CD4-positive, alpha-beta T cell (primary cell): ENCODE data around the gene SLC23A2. TPM values are rescaled to one million over a fixed set of nuclear protein-coding genes. Genes with fewer than 3 reads are reported as not detected.
"Not testable (repeated sequence)": the region's sequence is repeated elsewhere in the genome, so short reads cannot be mapped to it uniquely, and the experiment has no call there.

Source experiments
- ATAC-seq: fragments of 200-7000 bp; cut with Tn5 transposase; one replicate; pipeline ENCODE4 v1.10.0; 2022; ENCODE audit warnings: mild to moderate bottlenecking; ENCODE audit not compliant: poor library complexity
- CTCF ChIA-PET: fragments of 350-600 bp; sonication (Branson Sonifier 250); formaldehyde crosslinking; loops from one replicate; lab custom pipeline; 2021; ENCODE audit warnings: antibody characterized with exemption, inconsistent platforms; lab: Charles Lee
- POLR2A ChIA-PET: fragments of 350-600 bp; sonication (Branson Sonifier 250); formaldehyde crosslinking; loops from one replicate; lab custom pipeline; 2021; ENCODE audit warnings: antibody characterized with exemption, inconsistent platforms; lab: Charles Lee
- DNase-seq, 14 experiments: peaks; one replicate each; pipeline ENCODE4 v3.0.0-alpha.2; 2013 to 2020; ENCODE audit warnings: mixed read lengths in 2 of 14
- H3K27ac ChIP-seq, 2 donors: one replicate each; pipeline versions ENCODE4 v1.5.1 to v1.7.0; 2013; ENCODE audit warnings: low read length in 2 of 2, low read depth in 1 of 2, mild to moderate bottlenecking in 1 of 2
- H3K27me3 ChIP-seq, 2 experiments: 1 replicate in 1 of 2; 2 replicates in 1 of 2; pipeline versions ENCODE4 v1.6.1 to v1.7.0; 2013; ENCODE audit warnings: low read length in 2 of 2, control low read depth in 1 of 2, mild to moderate bottlenecking in 1 of 2, moderate library complexity in 1 of 2; ENCODE audit not compliant: insufficient read depth in 2 of 2, control insufficient read depth in 1 of 2
- H3K36me3 ChIP-seq: one replicate; pipeline ENCODE4 v1.6.1; 2013; ENCODE audit warnings: low read length, control low read depth; ENCODE audit not compliant: insufficient read depth
- H3K4me1 ChIP-seq: one replicate; pipeline ENCODE4 v1.6.1; 2013; ENCODE audit warnings: low read length, control low read depth; ENCODE audit not compliant: insufficient read depth
- H3K4me3 ChIP-seq: one replicate; pipeline ENCODE4 v1.5.1; 2013; ENCODE audit warnings: mild to moderate bottlenecking, low read length, moderate library complexity
- H3K9me3 ChIP-seq, 2 experiments: 1 replicate in 1 of 2; 2 replicates in 1 of 2; pipeline versions ENCODE4 v1.6.1 to v1.7.0; 2013; ENCODE audit warnings: low read length in 2 of 2, mild to moderate bottlenecking in 2 of 2, control low read depth in 1 of 2, moderate library complexity in 1 of 2; ENCODE audit not compliant: control insufficient read depth in 1 of 2, insufficient read depth in 1 of 2
- H3K27ac Mint-ChIP-seq: one replicate; pipeline ENCODE4 v1.8.0; 2020; ENCODE audit warnings: mixed read lengths
- H3K27me3 Mint-ChIP-seq: one replicate; pipeline ENCODE4 v1.8.0; 2021; ENCODE audit warnings: mixed read lengths
- H3K36me3 Mint-ChIP-seq: one replicate; pipeline ENCODE4 v1.8.0; 2021; ENCODE audit warnings: low read depth, mixed read lengths
- H3K4me1 Mint-ChIP-seq: one replicate; pipeline ENCODE4 v1.8.0; 2021; ENCODE audit warnings: low read depth, mixed read lengths
- H3K4me3 Mint-ChIP-seq: one replicate; pipeline ENCODE4 v1.8.0; 2020; ENCODE audit warnings: mild to moderate bottlenecking, mixed read lengths
- H3K9me3 Mint-ChIP-seq: one replicate; pipeline ENCODE4 v1.8.0; 2020; ENCODE audit warnings: mixed read lengths
- CTCF ChIP-seq: fragments of 200-600 bp; IDR thresholded peaks from one replicate; pipeline ENCODE4 v1.8.0; 2022; ENCODE audit warnings: antibody characterized with exemption, mild to moderate bottlenecking
- intact Hi-C, 2 experiments: fragments of 100-400 bp; cut with DNase I in 1 of 2; cut with micrococcal nuclease in 1 of 2; formaldehyde crosslinking; loops; one replicate each; pipeline versions ENCODE4 v1.15.1 to v1.9.0; 2023 to 2025; cut with DNase I, micrococcal nuclease
- total RNA-seq, 174 experiments: library from RNA in 2 of 174; stranded (reverse) in 2 of 174; gene quantifications; one replicate each; pipeline ENCODE4 v1.2.3 and lab custom pipeline; 2021 to 2026

Gene SLC23A2
- total RNA-seq, 2 experiments from 2014 or later = 22.8 to 23.0 TPM

GRCh38 chr20:4853004-4853403 lies 148.3 kb downstream of the SLC23A2 start:
- peaks cover 17% of the 10 kb centered on the region for H3K36me3 ChIP-seq
- H3K4me1 ChIP-seq = no peaks in the 10 kb centered on the region
- no peak overlapping the region for H3K4me3 ChIP-seq
- no peak for TF ChIP-seq CTCF
- no peaks in the 10 kb centered on the region for H3K27me3 ChIP-seq
- intact Hi-C loops = no loop called here
- H3K27ac Mint-ChIP-seq = no peak overlapping the region
- DNase-seq = no peak
- peaks cover 4% of the 10 kb centered on the region for H3K4me1 Mint-ChIP-seq
- H3K27me3 Mint-ChIP-seq = no peaks in the 10 kb centered on the region
- peaks cover 55% of the 10 kb centered on the region for H3K36me3 Mint-ChIP-seq
- CTCF ChIA-PET = no interaction called here
- H3K4me3 Mint-ChIP-seq = no peak overlapping the region
- no peak for ATAC-seq
- H3K27ac ChIP-seq = no peak overlapping the region
- POLR2A ChIA-PET = no interaction called here
- H3K9me3 ChIP-seq = no peaks in the 10 kb centered on the region
- no peaks in the 10 kb centered on the region for H3K9me3 Mint-ChIP-seq

GRCh38 chr20:4850960-4851359 lies 150.3 kb downstream of the SLC23A2 start:
- no peaks in the 10 kb centered on the region for H3K9me3 ChIP-seq
- Mint-ChIP-seq H3K4me3 (no peak overlapping the region), H3K36me3 (peaks cover 34% of the 10 kb centered on the region), H3K9me3 (no peaks in the 10 kb centered on the region), H3K27me3 (no peaks in the 10 kb centered on the region), H3K27ac (no peak overlapping the region), H3K4me1 (peaks cover 4% of the 10 kb centered on the region)
- intact Hi-C loops = no loop called here
- H3K27ac ChIP-seq = no peak overlapping the region
- H3K4me3 ChIP-seq = no peak overlapping the region
- H3K27me3 ChIP-seq = no peaks in the 10 kb centered on the region
- ChIA-PET POLR2A (no interaction called here), CTCF (no interaction called here)
- ATAC-seq (no peak), DNase-seq (no peak)
- peaks cover 11% of the 10 kb centered on the region for H3K36me3 ChIP-seq
- no peak for TF ChIP-seq CTCF
- H3K4me1 ChIP-seq = no peaks in the 10 kb centered on the region

GRCh38 chr20:4848829-4849228 lies 152.5 kb downstream of the SLC23A2 start:
- ChIA-PET CTCF (interaction anchor here (0.6 kb wide), 1 partner anchor 36 kb away, joined by 5 read pairs; no protein-coding TSS in a partner anchor), POLR2A (interaction anchor here (0.8 kb wide), 1 partner anchor 13 kb away, joined by 3 read pairs; no protein-coding TSS in a partner anchor)
- H3K4me3 ChIP-seq, H3K4me1 ChIP-seq, ATAC-seq, H3K9me3 ChIP-seq, H3K36me3 ChIP-seq, H3K4me1 Mint-ChIP-seq, H3K4me3 Mint-ChIP-seq, H3K27ac Mint-ChIP-seq, H3K27me3 ChIP-seq, H3K27ac ChIP-seq, H3K9me3 Mint-ChIP-seq, DNase-seq, H3K27me3 Mint-ChIP-seq, intact Hi-C loops: not testable (repeated sequence)
- H3K36me3 Mint-ChIP-seq = peaks cover 19% of the 10 kb centered on the region

- Mint-ChIP-seq H3K27me3 (no peaks in the 10 kb centered on the region), H3K4me3 (no peak overlapping the region), H3K27ac (no peak overlapping the region), H3K9me3 (no peaks in the 10 kb centered on the region), H3K4me1 (peaks cover 10% of the 10 kb centered on the region), H3K36me3 (peaks cover 11% of the 10 kb centered on the region)
- H3K4me3 ChIP-seq = no peak overlapping the region
- no peak overlapping the region for H3K27ac ChIP-seq
- intact Hi-C loops = no loop called here
- DNase-seq (no peak), ATAC-seq (no peak)
- ChIA-PET POLR2A (interaction anchor here (0.8 kb wide), 1 partner anchor 12 kb away, joined by 3 read pairs; no protein-coding TSS in a partner anchor), CTCF (no interaction called here)
- no peaks in the 10 kb centered on the region for H3K4me1 ChIP-seq
- H3K36me3 ChIP-seq = no peaks in the 10 kb centered on the region
- TF ChIP-seq CTCF = no peak
- no peaks in the 10 kb centered on the region for H3K27me3 ChIP-seq
- H3K9me3 ChIP-seq = no peaks in the 10 kb centered on the region
These were observed 153.3 kb downstream of the SLC23A2 start for GRCh38 chr20:4848041-4848440.
